Progenitor cell of endocrine pancreas (in vitro differentiated cells): ENCODE data around the gene TMC6. TPM values are rescaled to one million over a fixed set of nuclear protein-coding genes. Genes with fewer than 3 reads are reported as not detected.
A peak's percentile ranks its signal among the peaks of the same experiment; 100 is the strongest.

Source experiments
- DNase-seq: peaks from one replicate; pipeline ENCODE4 v3.0.0; 2021; ENCODE audit warnings: low spot score; ENCODE audit not compliant: unreplicated experiment
- H3K27ac Mint-ChIP-seq: 2 replicates; pipeline ENCODE4 v1.8.0; 2021; ENCODE audit warnings: mild to moderate bottlenecking, moderate library complexity, mixed read lengths
- H3K27me3 Mint-ChIP-seq: 2 replicates; pipeline ENCODE4 v1.8.0; 2021; ENCODE audit warnings: mixed read lengths
- H3K36me3 Mint-ChIP-seq: 2 replicates; pipeline ENCODE4 v1.8.0; 2022; ENCODE audit warnings: mixed read lengths; ENCODE audit not compliant: insufficient read depth
- H3K4me1 Mint-ChIP-seq: 2 replicates; pipeline ENCODE4 v1.8.0; 2021; ENCODE audit warnings: low read depth, mixed read lengths
- H3K4me3 Mint-ChIP-seq: 2 replicates; pipeline ENCODE4 v1.8.0; 2021; ENCODE audit warnings: low read depth, mild to moderate bottlenecking, moderate library complexity, mixed read lengths
- H3K9me3 Mint-ChIP-seq: 2 replicates; pipeline ENCODE4 v1.8.0; 2021; ENCODE audit warnings: low read depth, mixed read lengths
- total RNA-seq: library from RNA; stranded (reverse); gene quantifications from 2 replicates; pipeline ENCODE4 v1.2.1, GENCODE V29; 2021
- TF ChIP-seq, protein P1 (sequence below): fragments of 200-600 bp; sonication (generic); IDR thresholded peaks from one replicate; pipeline ENCODE4 v1.5.0; 2021; ENCODE audit warnings: antibody characterized with exemption, mild to moderate bottlenecking; ENCODE audit not compliant: unreplicated experiment

TMC6 gene
- total RNA-seq, 1 donor from 2014 or later: 134 TPM

DNA sequence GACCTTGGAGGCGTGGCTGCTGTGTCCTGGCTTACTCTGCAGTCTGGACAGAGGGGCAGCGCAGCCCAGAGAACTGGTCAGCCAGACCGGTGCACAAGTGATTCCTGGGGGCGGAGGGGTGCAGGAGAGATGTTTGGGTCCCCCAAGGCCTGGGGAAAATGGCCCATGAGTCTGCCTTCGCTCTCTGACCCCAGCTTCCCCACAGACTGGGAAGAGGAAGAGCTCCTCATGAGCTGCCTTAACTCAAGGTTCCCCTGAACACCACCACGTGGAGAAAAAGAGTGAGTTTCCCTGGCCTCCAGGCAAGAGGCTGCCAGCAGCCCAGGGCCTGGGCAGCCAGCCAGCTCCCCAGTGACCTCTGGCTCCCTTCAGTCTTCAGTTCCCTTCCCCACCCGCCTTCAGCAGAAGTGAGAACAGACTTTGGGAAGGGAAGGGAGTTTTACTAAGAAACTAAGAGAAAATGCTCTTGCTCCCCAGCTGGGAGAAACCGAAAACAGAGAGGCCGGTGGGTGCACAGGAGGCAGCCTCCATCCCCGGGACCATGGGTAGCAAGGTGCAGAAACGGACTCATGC, 15.7 kb upstream of the TMC6 start:
- no peak overlapping the region for H3K27ac Mint-ChIP-seq
- H3K4me1 Mint-ChIP-seq: peaks cover 4% of the 10 kb centered on the region
- H3K4me3 Mint-ChIP-seq: no peak overlapping the region
- H3K27me3 Mint-ChIP-seq: peaks cover 10% of the 10 kb centered on the region
- no peaks in the 10 kb centered on the region for H3K9me3 Mint-ChIP-seq
- H3K36me3 Mint-ChIP-seq: no peaks in the 10 kb centered on the region
- no peak for DNase-seq
- TF ChIP-seq, protein P1, sequence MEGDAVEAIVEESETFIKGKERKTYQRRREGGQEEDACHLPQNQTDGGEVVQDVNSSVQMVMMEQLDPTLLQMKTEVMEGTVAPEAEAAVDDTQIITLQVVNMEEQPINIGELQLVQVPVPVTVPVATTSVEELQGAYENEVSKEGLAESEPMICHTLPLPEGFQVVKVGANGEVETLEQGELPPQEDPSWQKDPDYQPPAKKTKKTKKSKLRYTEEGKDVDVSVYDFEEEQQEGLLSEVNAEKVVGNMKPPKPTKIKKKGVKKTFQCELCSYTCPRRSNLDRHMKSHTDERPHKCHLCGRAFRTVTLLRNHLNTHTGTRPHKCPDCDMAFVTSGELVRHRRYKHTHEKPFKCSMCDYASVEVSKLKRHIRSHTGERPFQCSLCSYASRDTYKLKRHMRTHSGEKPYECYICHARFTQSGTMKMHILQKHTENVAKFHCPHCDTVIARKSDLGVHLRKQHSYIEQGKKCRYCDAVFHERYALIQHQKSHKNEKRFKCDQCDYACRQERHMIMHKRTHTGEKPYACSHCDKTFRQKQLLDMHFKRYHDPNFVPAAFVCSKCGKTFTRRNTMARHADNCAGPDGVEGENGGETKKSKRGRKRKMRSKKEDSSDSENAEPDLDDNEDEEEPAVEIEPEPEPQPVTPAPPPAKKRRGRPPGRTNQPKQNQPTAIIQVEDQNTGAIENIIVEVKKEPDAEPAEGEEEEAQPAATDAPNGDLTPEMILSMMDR: no peak

GRCh38 chr17:78143214-78144146, 14.9 kb upstream of the TMC6 start:
- H3K9me3 Mint-ChIP-seq: no peaks in the 10 kb centered on the region
- H3K4me1 Mint-ChIP-seq: peaks cover 2% of the 10 kb centered on the region
- DNase-seq: no peak
- peak overlapping the region; percentile 24 for H3K27ac Mint-ChIP-seq
- H3K27me3 Mint-ChIP-seq: peaks cover 12% of the 10 kb centered on the region
- H3K36me3 Mint-ChIP-seq: no peaks in the 10 kb centered on the region
- no peak overlapping the region for H3K4me3 Mint-ChIP-seq
- TF ChIP-seq, protein P1: no peak

GRCh38 chr17:78142119-78142861, 13.7 kb upstream of the TMC6 start:
- TF ChIP-seq, protein P1: no peak
- Mint-ChIP-seq H3K27me3 (peaks cover 12% of the 10 kb centered on the region), H3K36me3 (no peaks in the 10 kb centered on the region), H3K4me1 (peaks cover 2% of the 10 kb centered on the region), H3K9me3 (no peaks in the 10 kb centered on the region), H3K27ac (no peak overlapping the region), H3K4me3 (no peak overlapping the region)
- no peak for DNase-seq

DNA sequence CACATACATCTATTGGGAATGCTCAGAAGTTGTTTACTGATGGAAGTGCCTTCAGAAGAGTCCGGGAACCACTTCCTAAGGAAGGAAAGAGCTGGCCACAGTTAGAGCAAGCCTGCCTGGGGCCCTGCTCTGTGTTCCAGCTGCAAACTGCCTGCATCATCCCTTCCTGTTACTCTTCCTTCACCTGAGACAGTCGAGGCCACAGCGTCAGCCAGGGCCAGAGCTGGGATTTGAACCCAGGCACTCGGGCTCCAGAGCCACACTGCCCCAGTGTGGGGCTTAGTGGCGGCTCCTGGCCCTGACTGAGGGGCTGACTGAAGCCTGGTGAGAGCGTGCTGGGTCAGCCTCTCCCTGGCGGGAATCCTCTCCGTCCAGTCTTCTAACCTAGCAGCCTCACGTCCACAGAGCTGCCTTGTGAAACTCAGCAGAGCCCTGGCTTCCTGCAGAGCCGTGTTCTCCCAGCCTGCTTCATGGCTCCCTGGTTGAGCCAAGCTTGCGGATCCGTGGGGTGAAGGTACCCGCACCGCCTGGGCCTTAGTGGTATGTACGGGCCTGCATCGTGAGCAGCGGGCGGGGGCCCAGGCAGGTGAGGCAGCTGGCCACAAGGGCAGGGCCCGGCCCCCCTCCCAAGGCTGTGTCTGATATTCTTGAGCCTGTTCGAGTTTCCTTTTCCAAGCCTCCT, 13.0 kb upstream of the TMC6 start:
- no peak overlapping the region for H3K27ac Mint-ChIP-seq
- H3K4me1 Mint-ChIP-seq: peaks cover 2% of the 10 kb centered on the region
- TF ChIP-seq, protein P1: no peak
- H3K4me3 Mint-ChIP-seq: no peak overlapping the region
- no peak for DNase-seq
- no peaks in the 10 kb centered on the region for H3K9me3 Mint-ChIP-seq
- peaks cover 12% of the 10 kb centered on the region for H3K27me3 Mint-ChIP-seq
- H3K36me3 Mint-ChIP-seq: no peaks in the 10 kb centered on the region
